Activated naive CD8-positive, alpha-beta T cell treated with anti-CD3 and anti-CD28 coated beads, Interleukin-2, amount 50 U/mL, for 16 hours (primary cell): ENCODE data around the gene RRP15.

Source experiments
- DNase-seq: peaks from one replicate; pipeline ENCODE4 v3.0.0-alpha.2; 2020; ENCODE audit warnings: low read depth, low spot score

RRP15 gene

DNA sequence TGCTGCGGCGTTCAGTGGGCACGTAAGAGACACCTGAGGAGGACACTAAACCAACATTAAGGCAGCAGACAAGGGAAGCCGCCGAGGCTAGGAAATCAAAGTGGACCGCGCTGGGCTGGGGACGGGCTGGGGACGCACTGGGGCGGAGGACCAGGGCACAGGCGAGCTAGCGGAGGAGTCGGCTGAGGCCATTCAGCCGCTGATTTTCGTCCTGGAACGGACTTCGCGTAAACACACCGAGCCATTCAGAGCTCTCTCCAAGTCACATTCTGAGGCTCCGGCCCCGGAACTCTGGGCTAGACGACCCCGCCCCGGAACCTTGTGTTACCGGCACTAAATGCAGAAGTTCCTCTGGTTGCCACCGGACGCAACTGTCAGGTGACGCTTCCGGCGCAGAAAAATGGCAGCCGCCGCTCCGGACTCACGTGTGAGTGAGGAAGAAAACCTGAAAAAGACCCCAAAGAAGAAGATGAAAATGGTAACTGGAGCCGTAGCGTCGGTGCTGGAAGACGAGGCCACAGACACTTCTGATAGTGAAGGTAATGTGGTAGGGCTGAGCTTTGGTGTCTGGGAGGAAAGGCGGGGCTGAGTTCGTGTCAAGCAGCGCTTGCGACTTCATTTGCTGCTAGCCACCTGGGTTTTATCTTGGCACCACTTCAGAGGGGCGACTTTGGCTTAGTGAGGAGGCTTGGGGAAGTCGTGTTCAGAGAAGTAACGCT, at the start of gene RRP15:
Gene RRP15, plus strand, starts transcription at position 377 of the 719 bp plus-strand sequence. Its CDS starts 24 bp downstream, at position 401.
- DNase-seq: peak; percentile 70

GRCh38 chr1:218242171-218242570, 42.9 kb upstream of the RRP15 start:
- no peak for DNase-seq

DNA sequence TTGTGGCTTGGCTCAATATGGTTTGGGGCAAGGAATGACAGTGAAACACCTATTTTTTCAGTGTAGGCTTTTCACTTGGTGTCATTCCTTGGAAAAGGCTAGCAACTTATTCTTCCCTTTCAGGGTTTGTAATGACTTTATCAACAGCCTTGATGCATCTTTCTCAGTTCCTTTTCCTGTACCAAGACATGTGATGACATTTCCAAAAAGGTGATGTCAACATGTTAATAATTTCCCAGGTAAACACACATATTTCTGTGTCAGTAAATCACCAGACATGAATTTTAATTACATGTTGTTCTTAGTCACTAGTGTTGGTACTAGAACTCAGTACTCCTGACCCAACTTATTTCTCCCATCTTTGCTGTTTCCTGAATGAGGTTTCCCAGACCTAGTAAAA, 37.8 kb upstream of the RRP15 start:
- no peak for DNase-seq

DNA sequence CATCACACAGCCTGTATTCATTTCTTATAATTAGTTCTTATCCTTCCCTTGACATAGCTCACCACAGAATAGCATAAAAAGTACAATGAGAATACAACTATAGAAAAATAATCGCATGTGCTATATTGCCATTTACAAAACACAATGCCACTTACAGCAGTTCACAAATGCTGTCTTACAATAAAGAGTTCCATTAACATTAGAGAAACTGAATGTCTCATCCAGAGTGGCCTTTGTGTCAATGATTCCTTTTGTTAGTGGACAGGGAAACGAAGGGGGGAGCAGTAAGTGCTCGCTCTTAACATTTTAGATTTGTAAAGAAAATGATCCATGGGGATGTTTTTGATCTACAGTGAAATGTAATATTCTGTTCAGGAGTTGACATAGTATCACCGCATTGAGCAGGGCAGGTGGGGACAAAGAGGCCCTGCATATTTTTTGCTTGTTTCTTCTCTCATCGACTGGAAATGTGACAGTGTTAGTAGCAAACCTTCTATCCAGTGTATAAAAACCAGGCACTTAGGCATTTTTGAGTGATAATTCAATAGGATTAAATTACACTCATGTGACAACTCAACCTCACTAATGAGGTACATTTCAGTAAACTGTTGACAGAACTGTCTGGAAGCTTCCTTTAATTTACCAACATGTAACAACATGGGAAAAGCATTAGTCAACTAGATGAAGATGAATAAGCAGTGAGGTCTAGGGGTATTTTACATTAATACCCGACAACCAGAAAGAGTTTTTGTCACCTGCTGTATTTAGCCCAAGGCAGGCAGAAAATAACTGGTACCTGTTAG, 35.6 kb upstream of the RRP15 start:
- no peak for DNase-seq

DNA sequence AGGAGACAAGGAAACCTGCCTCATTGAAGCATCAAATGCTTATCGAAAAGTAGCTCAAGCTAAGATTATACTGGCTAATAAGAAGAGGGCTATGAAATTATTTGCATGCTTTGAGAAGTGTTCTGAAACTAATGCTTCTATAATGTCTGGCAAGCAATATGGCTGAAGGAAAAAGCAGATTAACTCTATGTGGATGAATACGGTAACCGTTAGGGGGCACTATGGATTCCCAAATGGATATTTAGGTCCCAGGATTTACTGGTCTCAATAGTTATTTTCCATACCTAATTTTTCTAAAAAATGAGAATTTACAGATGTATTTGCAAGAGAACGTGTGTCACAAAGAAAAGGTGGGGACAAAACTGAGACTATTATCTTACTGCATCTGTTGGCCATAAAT, 34.6 kb upstream of the RRP15 start:
- DNase-seq: no peak

DNA sequence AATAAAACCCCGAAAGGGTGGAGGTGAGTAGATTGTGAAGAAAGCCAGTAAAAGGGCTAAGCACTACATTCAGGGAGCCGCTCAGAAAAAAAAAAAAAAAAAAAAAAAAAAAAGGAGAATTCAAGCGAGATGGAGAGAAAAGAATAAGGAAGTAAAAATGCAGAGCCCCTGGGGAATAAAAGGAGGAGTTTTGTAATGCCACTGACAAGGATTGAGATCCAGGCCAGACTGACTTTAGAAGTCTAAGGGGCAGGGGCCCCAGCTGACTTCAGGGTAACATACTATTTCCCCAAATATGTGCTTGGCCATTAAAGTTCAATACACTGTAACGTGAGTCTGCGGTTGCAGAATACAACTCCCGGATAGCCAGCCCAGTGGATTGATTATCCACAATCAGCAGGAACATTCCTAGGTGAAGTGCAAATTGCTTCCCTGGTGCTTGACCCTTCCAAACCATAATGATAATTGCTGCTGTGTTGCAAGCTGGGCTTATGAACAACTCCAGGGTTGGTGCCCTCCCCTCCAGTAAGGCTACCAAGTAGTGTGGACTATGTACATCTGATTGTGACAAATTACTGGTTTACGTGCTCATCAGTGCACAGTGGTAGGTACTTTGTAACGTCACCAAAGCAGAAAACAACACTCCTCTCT, 30.7 kb upstream of the RRP15 start:
- no peak for DNase-seq

DNA sequence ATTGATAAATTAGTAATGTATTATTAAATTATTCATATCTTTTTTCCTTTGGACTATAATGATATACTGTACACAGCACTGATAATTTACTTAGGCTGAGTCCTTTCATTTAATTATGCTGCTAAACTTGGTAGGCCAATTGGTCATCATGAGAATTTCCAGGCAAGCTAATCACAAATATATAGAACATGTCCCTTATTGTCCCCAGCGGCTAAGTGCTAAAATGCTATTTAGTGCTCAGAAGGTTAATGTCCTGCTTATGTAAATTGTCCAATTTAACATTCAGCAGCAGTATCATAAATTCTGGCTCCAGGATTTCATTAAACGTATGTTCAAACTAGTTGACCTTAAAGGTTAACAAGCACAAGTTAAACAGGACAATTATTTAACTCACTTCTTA, 30.0 kb upstream of the RRP15 start:
- no peak for DNase-seq

- DNase-seq: no peak
Measured at GRCh38 chr1:218257371-218257770, 27.7 kb upstream of the RRP15 start.

- no peak for DNase-seq
Measured at GRCh38 chr1:218257971-218258370, 27.1 kb upstream of the RRP15 start.

- DNase-seq: no peak
Measured at GRCh38 chr1:218259339-218259738, 25.8 kb upstream of the RRP15 start.

DNA sequence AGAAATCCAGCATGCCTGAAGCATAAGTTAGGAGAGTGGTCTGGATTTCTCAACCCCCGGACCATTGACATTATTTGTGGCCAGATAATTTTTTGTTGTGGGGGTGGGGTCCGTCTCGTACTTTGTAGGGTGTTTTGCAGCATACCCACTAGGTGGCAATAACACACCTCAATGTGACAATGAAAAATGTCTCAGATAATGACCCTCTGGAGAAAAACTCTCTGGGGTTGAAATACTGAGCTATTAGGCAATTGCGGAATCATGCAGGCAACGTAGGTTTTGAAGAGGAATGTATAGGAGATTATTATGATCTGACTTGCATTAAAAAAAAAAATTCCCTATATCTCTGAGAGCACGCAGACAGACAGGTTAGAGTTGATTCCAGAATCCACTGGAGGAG, 25.3 kb upstream of the RRP15 start:
- DNase-seq: no peak

DNA sequence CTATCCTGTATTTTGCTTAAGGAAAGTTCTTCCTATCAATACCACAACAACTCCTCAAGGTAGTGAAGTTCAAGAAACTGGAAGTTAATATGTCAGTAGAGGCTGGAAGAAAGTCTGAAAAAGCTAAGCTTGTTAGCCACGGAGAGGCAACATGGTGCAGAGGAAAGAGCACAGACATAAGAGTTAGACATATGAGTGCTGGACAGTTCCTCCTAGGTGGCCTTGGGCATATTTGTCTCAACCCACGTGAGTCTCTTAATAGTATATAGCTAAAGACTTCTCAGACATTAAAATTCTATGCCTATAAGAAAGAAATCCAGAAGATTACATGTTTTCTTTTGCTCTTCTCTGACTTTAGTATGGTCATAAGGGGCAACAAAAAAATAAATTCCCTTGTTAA, 22.8 kb upstream of the RRP15 start:
- no peak for DNase-seq

DNA sequence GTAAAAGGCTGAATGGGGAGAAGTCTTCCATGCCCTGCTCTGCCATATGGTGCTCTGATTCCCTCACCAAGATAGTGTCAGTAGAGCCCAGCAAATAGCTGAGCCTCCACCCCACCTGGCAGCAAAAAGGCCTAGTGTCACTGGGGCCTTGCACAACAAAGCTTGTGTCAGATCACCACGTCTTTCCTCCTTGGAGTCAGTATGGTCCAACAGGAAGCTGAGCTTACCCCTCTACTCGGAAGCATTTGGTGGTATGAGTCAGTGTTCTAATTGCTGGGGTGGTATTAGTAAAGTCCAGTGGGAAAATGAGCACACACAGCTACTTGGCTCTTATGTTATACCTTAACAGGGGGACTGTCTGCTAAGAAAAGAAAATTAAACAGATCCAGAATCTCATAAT, 18.7 kb upstream of the RRP15 start:
- no peak for DNase-seq

DNA sequence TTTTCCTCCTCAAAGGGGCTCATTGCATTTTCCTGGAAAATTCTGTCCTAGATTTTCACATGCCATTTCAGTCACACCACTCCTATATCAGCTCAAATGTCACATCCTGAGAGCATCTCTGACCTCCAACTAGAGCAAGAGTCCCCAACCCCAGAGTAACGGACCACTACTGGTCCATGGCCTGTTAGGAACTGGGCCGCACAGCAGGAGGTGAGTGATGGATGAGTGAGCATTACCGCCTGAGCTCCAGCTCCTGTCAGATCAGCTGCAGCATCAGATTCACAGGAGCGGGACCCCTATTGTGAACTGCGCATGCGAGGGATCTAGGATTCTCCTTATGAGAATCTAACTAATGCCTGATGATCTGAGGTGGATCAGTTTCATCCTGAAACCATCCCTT, 12.7 kb upstream of the RRP15 start:
- no peak for DNase-seq

GRCh38 chr1:218273762-218274479, 11.2 kb upstream of the RRP15 start:
- no peak for DNase-seq

- no peak for DNase-seq
Measured at GRCh38 chr1:218274511-218274910, 10.6 kb upstream of the RRP15 start.

GRCh38 chr1:218275823-218276222, 9.3 kb upstream of the RRP15 start:
- no peak for DNase-seq

- no peak for DNase-seq
Measured at GRCh38 chr1:218281285-218281684, 3.8 kb upstream of the RRP15 start.

DNA sequence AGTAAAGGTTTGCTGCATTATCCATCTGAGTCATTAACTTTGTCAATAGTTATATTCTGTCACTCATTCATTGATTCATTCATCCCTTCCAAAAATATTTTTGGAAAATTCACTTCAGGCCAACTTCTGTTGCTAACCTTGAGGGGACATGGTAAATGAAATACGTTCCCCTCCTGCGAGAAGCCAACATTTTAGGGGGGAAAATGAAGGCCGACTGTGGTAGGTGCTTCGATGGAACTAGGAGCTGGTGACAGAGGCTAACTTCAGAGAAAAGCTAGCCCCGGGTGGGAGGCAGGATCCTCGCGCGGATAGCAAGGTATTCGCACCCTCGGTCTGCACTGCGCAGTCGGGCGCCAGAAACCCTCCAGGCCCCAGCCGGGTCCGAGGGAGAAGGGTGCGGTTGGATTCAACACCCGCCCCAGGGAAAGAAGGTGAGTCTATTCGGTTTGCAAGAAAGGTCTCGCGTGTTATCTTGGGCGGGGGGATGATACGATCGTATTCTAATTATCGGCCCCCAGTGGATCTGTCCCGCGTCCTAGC, 646 bp upstream of the RRP15 start:
- DNase-seq: no peak

GRCh38 chr1:218292515-218292914, 7.4 kb downstream of the RRP15 start:
- DNase-seq: no peak

DNA sequence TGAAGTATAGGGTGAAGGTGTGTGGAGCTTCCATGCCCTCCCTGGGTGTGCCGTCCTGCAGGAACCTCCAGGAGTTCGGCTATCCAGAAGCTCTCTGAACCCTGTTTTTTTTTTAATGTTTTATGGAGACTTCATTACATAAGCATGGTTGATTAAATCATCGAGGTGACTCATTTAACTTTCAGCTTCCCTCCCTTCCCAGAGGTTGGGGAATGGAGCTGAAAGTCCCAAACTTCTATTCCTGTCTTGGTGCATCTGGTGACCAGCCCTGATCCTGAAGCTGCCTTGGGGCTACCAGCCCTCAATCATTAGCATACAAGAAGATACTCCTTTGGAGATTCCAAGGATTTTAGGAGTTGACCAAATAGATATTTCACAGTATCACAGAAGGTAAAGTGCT, 9.5 kb downstream of the RRP15 start:
- no peak for DNase-seq

GRCh38 chr1:218296162-218296561, 11.1 kb downstream of the RRP15 start:
- no peak for DNase-seq
